Vagina (tissue), 2 donors: ENCODE data around the gene DKK3.
A peak's percentile ranks its signal among the peaks of the same experiment; 100 is the strongest.

Experiments used
- POLR2AphosphoS5 ChIP-seq, 2 donors: sonication (generic); formaldehyde crosslinking; IDR thresholded peaks; one replicate each; pipeline ENCODE4 v1.9.0; 2017; ENCODE audit warnings: antibody characterized with exemption in 2 of 2, mild to moderate bottlenecking in 2 of 2, low read depth in 1 of 2; ENCODE audit not compliant: insufficient read depth in 1 of 2
- TF ChIP-seq, protein P1 (sequence below), 3 experiments: fragments of 450-650 bp in 2 of 3; fragments of 200-600 bp in 1 of 3; sonication (generic) in 1 of 3; IDR thresholded peaks; one replicate each; pipeline ENCODE4 v1.5.1; 2017 to 2019; ENCODE audit warnings: antibody characterized with exemption in 3 of 3, mild to moderate bottlenecking in 2 of 3, moderate library complexity in 2 of 3

DNA sequence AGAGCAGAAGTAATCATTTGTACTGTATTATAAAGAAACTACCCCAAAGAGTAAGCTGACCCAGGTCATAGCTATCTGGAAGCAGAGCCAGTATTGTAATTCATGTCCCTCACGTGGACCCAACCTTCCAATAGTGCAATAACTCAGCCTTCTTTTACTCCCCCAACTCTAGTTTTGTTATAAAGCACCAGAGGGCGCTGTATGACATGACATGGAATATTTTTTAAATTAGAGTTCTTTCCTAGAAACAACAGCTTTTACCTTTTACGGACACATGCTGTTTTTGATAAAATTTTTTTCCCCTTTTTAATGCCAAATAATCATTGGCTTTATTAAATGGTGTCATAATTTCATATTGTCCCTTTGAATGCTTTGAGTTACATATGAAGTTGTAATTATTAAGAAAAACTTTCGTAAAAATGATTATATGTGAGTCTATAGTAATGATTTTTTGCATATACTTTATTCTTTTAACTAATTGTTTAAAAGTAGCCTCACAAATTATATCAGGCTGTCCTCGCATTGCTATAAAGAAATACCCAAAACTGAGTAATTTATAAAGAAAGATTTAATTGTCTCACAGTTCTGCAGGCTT is 76.9 kb downstream of the DKK3 start:
- TF ChIP-seq, protein P1, sequence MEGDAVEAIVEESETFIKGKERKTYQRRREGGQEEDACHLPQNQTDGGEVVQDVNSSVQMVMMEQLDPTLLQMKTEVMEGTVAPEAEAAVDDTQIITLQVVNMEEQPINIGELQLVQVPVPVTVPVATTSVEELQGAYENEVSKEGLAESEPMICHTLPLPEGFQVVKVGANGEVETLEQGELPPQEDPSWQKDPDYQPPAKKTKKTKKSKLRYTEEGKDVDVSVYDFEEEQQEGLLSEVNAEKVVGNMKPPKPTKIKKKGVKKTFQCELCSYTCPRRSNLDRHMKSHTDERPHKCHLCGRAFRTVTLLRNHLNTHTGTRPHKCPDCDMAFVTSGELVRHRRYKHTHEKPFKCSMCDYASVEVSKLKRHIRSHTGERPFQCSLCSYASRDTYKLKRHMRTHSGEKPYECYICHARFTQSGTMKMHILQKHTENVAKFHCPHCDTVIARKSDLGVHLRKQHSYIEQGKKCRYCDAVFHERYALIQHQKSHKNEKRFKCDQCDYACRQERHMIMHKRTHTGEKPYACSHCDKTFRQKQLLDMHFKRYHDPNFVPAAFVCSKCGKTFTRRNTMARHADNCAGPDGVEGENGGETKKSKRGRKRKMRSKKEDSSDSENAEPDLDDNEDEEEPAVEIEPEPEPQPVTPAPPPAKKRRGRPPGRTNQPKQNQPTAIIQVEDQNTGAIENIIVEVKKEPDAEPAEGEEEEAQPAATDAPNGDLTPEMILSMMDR (IDR thresholded peaks at IDR 0.05), result peak; percentile 45 to 67 (median 60)
- peak in 1 of 2 donors; percentile 55 for TF ChIP-seq POLR2AphosphoS5 (IDR thresholded peaks at IDR 0.05; ENCODE audit: insufficient read depth in 1 of 2, low read depth in 1 of 2)
